GM20431 (cell line): ENCODE results near the gene BORCS6.
"Not testable (repeated sequence)": the region's sequence is repeated elsewhere in the genome, so short reads cannot be mapped to it uniquely, and the experiment has no call there.

Experiments used
- in situ Hi-C: fragments of 300-500 bp; cut with MseI, MboI; formaldehyde crosslinking; loops from one replicate; pipeline ENCODE4 v1.15.0; 2020; ENCODE audit warnings: low sequenced_read_pairs; ENCODE audit not compliant: unreplicated experiment

Gene BORCS6

DNA sequence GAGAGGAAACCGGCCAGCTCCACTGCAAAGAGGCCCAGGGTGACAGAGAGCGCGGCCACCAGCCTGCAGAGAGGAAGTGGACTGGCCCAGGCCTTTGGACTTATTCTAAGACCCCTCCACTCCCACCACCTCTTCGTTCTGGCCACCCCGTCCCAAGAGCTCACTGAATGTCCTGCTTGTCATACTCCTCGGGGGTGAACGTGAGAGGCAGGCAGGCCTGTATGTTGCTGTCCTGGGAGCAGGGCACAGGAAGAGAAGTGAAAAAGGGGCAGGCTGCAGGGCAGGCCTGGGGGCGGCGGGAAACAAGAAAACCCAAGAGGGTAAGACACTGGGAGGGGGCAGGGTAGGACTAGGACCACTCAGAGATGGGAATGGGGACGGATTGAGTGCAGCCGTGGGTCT is 14.2 kb downstream of the BORCS6 start:
- in situ Hi-C loops: no loop called here

DNA sequence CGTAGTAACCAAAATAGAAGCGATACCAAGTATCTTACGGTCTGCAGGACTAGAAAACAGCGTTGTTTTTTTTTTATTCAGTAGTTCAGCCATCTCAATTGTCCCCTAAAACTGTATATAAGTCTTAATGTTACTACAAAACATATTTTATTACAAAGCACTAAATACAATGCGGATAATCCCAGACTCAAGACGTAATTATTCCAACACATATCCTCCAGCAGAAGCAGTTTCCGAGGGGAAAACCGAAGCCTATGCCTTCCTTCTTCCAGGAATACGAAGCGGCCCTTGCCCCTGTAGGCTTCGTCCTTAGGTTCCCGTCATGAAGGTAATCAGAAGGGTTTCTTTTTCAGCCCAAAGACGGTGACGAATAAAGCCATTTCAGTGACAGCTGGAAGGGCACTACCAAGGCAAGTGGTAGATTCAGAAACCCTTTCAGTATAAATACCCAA is 16.1 kb downstream of the BORCS6 start:
- in situ Hi-C loops: no loop called here

DNA sequence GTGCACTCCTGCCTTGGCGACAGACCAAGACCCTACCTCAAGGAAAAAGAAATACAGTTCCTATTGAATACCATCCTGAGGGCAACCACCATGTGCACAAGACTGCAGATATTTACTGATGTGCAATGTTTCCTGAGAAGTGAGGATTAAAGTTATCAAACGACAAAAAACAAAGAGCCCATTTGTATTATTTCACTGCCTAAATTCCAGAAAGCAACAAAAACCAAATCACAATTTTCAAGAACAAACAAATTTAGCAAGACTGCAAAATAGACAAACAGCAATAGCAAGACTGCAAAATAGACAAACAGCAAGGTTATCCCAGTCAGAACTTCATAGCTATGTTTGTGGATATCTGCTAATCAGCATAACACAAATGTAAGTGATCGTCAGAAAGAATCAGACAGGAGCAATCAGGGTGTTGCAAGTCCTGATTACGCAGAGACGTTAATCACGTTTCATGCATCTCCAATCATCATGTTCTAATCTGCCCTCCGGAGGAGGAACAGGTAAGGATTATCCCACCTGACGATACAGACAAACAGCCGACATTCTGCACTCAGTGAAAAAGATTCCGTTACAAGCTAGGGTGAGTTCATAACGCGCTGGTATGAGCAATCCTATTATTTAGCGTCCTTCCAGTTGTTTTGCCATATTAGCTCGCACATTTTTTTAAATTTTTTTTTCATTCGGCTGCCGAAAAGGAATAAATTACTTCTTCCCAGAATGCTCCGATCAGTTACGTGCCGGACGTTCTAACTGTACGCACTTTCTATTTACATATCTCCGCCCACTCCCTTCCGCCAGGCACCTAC is 16.7 kb downstream of the BORCS6 start:
- in situ Hi-C loops: no loop called here

DNA sequence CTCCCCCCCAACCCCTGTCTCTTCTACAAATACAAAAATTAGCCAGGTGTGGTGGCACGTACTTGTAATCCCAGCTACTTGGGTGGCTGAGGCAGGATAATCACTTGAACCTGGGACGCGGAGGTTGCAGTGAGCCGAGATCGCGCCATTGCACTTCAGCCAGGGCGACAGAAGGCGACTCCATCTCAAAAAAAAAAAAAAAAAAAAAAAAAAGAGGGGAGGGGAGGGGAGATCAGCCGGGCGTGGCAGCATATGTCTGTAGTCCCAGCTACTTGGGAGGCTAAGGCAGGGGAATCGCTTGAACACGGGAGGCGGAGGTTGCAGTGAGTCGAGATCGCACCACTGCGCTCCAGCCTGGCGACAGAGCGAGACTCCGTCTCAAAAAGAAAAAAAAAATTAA is 19.8 kb downstream of the BORCS6 start:
- in situ Hi-C loops: not testable (repeated sequence)

DNA sequence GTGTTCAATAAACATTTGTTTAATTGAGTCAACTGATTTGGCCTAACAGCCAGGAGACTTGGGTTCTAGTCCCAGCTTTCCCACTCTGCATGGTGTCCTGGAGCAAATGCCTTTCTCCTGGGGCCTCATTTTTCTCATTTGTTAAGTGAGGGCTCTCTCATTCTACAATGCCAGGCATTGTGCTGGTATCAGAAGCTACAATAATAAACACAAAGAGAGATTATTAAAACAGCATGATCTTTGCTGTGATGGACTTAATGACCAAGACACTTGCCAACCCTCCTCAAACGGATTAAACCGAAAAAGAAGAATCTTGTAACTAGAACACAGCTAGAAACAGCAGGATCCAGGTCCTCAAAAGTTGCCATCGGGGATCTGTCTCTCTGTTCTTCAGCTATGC is 22.5 kb downstream of the BORCS6 start:
- in situ Hi-C loops: no loop called here

DNA sequence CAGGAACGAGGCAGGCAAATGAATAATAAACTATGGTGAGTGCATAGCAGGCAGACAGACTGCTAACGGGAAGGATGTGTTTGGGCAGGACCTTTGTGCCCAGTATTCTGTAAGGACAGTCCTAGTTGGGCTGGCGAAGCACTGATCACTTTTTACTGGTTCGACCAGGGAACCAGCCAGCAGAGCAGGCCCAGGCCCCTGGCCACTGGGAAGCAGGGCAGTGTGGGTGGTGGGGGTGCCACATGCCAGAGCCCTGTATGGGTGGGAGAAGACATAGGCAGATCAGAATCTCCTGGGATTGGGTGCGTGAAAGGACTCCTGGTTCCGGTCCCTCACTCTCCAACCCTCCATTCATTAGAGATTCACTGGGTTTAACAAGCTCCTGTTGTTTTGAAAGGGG is 23.2 kb downstream of the BORCS6 start:
- in situ Hi-C loops: no loop called here

DNA sequence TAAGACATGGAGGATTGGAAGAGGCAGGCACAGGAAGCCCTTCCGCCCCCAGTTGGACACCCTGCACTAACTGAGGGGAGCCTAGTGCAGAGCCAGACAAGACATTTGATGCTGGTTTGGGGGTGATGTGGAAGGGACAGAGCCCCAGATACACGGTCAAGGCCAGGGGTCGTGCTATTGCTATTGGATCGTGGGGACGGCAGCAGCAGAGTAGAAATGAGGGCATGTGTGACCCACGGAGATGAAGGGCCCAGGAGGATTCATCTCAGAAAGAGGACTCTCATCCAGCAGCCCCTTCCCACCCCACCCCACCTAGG is 25.2 kb downstream of the BORCS6 start:
- in situ Hi-C loops: no loop called here

DNA sequence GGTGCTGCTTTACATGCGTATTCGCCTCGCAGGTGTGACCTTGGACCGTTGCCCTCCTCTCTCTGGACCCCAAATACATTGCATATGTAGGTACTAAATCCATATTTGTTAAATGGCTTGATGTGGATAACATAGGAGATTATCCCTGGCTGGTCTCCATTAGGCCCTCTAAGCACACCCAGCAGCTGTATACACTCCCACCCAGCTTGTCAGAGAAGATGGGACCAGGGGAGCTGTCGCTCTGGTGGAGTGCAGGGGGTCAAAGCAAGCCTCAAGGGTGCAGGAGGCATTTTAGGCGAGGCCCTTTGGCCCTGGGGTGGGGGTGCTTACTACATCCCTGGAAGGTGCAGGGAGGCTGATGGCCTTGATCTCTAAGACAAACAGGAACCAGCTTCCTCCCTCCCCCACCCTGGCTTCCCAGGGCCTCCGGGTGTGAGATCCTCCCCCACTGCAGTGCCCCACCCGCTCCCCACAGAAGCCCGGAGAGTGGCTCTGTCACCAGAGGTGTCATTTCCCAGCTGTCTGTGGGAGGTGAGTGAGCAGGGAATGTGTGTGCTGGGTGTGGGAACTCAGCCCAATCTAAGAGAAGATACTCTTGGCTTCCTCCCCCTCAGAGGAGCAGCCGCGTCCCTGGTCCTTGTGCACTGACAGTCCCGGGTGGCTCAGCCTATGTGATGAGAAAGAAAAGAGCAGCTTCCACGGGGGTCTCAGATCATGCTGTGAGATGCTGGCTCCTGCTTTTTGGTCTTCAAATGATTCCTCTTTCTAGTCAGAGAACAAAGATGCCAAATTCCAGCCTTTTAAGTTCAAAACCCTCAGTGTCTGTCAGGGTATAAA is 25.8 kb downstream of the BORCS6 start:
- in situ Hi-C loops: no loop called here

DNA sequence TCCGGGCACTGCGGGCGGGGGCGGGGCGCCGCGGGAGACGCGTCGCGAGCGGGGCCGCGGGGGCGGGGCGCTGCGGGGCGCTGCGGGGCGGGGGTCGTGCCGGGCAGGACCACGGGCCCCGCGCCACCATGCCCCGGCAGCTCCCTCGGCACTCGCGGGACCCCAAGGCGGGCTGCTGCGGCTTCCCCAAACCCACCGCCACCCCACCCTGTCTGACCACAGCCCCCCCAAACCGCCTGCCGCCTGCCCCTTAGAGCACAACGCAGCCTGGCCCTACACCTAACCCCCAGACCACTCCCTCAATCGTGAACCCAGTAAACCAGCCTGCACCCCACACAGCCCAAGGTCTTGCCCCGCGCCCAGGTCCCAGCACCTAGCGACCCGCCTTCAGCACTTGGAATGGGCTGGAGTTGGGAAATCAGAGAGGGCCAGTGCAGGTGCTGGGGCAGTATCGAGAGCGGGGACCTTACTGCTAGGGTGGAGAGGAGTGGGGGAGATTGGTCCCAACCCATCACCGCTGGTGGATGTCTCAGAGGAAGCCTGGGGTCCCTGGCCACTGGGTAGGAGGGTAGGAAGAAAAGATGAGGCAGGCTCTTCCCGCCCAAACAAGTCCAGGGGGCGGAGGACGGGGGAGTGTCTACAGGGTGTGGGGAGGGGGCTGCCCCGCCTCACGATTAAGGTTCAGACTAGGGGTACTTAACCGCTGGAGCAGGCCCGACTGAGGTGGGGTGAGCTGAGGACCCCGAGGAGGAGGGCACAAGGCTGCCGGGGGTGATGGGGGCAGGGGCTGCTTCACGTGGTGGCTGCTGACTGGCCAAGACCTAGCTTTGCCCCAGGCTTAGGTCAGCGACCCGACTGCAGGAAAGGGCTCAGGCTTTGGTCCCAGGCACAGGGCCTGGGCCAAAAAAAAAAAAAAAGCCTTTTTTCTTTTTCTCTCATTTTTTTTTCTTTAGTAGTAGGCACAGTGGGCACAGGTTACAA is 26.7 kb downstream of the BORCS6 start:
- in situ Hi-C loops: no loop called here

DNA sequence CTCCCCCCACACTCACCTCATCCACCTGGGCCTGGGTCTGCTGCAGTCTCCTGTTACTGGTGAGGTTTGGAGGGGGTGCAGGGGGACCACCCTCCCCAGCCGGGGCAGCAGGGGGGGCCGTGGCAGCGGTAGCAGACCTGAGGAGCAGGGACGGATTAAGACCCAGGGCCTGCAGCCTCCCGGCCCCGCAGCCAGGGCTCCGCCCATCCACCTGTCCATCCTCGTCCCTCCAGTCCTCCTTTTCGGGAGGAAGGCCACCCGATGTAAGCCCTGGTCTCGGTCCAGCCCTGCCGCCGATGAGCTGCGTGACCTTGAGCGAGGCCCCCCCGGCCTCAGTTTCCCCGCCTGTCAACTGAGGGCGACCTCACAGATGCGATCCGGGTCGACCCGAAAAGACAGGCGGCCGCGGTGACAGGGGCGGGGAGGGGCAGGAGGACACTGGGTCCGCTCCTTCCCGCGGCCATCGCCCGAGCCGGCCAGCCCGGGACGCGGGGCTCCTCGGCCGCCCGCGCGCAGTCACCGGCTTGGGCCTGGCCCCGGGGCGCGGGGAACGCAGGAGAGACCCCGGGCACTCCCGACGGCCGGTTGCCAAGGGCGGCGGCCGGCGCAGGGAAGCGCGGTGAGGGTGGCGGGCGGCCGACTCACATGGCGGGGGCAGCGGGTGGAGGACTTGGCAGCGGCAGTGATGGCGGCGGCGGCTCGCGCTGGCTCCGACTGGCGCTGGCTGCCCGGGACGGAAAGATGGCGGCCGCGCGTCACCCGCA is 27.6 kb downstream of the BORCS6 start, which contains the start of gene VAMP2:
TSS of gene VAMP2 (minus strand) at position 716 of the 764 bp plus-strand sequence. CDS start at position 647, 69 bp downstream.
- in situ Hi-C loops: no loop called here

DNA sequence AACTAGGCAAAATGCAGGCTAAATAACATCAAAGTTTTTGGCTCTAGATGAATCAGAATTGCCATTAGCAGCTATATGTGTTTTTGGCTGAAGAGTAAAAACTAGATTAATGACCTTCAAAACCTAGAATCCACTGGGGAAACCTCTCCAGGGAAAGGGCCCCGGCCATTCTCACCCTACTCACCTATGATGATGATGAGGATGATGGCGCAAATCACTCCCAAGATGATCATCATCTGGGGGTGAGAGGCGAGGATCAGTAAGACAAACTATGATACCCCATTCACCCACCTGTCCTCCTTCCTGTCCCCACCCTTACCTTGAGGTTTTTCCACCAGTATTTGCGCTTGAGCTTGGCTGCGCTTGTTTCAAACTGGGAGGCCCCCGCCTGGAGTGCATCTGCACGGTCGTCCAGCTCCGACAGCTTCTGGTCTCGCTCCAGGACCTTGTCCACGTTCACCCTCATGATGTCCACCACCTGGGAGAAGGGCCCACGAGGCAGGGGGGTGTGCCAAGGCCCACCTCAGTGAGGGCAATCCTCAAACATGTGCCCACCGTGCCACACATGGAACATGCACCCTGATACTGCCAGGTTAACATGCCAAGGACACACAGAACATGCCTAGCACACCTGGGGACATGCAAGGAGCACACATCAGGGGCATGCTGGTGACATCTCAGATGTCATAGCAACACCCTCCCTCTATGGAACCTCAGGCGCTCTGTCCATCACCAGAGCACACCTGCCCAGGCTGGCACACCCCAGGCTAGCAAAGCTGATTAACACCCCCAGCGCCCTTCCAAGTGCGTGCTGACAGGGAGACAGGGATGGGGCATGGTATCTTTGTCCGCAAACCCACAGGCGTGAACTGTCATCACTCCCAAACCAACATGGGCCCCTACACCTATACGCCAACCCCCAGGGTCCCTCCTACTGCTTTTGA is 28.4 kb downstream of the BORCS6 start:
- in situ Hi-C loops: no loop called here

DNA sequence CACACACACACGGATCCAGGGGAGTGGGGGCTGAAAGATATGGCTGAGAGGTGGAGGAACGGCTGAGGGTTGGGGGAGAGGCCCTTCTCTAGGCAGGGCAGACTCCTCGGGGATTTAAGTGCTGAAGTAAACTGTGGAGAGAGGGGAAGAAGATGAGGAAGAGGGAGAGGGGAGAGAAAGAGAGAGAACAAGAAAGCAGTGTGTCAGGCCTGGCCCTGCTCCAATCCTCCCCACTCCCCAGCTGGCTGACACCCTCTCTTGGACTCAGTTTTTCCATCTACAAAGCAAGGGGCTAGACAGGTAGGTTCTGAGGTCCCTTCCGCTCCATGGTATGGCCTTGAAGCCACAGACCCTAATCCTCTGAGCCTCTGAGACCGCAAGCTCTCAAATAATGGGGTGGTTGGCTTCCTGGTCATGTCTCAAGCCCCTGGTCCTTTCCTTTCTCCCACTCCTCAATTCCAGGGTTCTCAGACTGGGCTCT is 29.2 kb downstream of the BORCS6 start:
- in situ Hi-C loops: no loop called here

DNA sequence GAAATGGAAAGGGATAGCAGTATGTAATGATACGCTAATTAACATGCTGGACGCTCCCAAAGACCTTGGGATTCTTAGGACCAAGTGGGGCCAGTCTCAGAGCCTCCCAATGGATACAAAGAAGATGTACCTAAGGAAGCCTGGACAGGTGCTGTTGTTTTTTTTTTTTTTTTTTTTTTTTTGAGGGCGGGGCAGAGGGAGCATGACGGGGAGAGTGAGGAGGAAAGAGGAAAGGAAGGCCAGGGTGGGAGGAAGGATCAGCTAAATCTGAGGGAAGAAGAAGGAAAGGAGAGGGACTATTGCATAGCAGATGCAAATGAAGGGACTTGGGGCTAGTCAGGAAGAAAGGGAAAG is 29.8 kb downstream of the BORCS6 start:
- in situ Hi-C loops: no loop called here

DNA sequence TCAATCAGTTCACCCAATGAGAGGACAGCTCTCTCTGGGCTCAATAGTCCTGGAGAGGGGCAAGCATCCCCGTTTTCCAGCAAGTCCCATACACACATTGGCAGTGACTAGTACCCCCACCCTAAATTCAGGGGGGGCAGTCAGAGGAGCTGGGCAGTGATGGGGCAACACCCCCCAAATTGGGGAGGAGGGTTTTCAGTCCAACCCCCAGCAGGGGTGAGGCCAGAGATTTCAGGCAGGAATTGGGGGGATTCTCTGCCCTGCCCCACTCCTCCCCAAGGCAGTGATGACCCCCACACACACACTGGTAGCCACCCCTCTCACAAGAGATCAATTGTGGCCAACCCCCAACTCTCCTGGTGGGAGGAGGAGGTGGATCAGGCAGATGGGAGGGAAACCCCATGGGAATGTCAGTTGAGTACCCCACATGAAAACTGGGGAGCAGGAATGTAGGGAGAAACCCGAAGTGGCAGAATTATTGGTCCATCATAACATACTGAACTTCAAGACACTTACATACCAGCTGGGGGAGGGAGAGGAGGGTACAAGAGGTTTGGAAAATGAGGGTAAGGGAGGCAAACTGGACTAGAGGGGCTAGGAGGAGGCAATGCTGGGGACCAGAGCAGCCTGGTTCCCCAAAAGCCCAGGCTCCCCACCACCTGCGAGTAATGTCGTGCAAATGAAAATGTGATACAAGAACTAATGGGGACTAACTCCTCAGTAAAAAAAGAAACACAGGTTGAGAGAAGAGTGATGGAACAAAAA is 30.3 kb downstream of the BORCS6 start:
- in situ Hi-C loops: no loop called here

DNA sequence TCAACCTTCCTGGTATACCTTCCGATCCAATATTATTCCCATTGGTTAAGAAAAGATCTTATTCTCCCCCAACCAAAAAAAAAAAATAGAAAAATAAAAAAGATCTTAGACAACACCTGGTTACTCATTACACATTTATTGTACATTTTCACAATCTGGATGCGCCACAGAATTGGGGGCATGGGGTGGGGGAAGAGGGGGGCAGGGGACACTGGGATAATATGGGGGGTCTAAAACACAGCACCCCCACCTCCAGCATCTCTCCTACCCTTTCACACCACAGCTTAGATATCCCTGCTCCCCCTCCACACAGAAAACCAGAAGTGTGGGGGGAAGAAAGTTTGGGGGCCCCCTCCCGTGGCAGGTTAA is 31.0 kb downstream of the BORCS6 start:
- in situ Hi-C loops: no loop called here

DNA sequence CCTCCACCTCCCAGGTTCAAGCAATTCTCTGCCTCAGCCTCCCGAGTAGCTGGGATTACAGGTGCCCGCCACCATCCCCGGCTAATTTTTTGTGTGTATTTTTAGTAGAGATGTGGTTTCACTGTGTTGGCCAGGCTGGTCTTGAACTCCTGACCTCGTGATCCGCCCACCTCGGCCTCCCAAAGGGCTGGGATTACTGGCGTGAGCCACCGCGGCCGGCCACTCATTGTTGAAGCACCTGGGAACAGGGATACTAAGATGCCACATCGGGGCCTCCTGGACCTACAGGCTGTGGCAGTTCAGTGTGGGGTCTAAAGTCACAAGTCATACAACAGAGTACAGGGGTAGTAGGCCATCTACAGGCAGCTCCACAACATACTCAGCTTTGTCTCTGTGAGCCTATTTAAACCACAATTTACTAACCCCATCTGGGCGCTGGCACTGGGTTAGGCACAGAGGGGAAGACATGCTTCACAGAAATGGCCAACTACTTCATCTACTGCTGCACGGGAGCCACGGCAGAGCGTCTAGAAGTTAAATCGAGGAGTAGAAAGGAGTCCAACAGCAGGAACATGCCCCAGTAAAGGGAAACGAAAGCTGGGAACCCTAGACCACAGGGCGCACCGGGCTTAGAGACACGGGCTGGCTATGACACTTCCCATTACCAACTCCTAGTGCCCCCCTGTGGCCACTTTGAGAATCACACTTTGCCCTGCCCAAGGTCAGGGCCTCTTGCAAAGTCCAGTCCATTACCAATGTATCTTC is 31.5 kb downstream of the BORCS6 start:
- in situ Hi-C loops: no loop called here
